ENCODE measurements around the gene CCL26.

CCL26 gene

GRCh38 chr7:75814407-75814947 is 42.5 kb upstream of the CCL26 start:
- no peak for TF ChIP-seq CTCF (IDR thresholded peaks at IDR 0.05; ENCODE audit: low read depth, low read length)
- DNase-seq (ENCODE audit: extremely low read depth, low read depth), result no peak

- no peak for TF ChIP-seq CTCF (IDR thresholded peaks at IDR 0.05; ENCODE audit: low read depth, low read length)
- DNase-seq (ENCODE audit: extremely low read depth, low read depth), result no peak
Observed at GRCh38 chr7:75813781-75814236, 41.8 kb upstream of the CCL26 start, which contains the start of gene CCL24. Gene CCL24 (minus strand): TSS chr7:75813806. CDS start chr7:75813715, 91 bp downstream.

GRCh38 chr7:75813084-75813483 is 41.1 kb upstream of the CCL26 start:
- DNase-seq (ENCODE audit: extremely low read depth, low read depth), result no peak
- TF ChIP-seq CTCF (IDR thresholded peaks at IDR 0.05; ENCODE audit: low read depth, low read length), result no peak

GRCh38 chr7:75811894-75812678 is 40.1 kb upstream of the CCL26 start:
- no peak for TF ChIP-seq CTCF (IDR thresholded peaks at IDR 0.05; ENCODE audit: low read depth, low read length)
- no peak for DNase-seq (ENCODE audit: extremely low read depth, low read depth)

GRCh38 chr7:75809396-75809795 is 37.4 kb upstream of the CCL26 start:
- TF ChIP-seq CTCF (IDR thresholded peaks at IDR 0.05; ENCODE audit: low read depth, low read length), result no peak
- DNase-seq (ENCODE audit: extremely low read depth, low read depth), result no peak

GRCh38 chr7:75808106-75808505 is 36.1 kb upstream of the CCL26 start:
- no peak for TF ChIP-seq CTCF (IDR thresholded peaks at IDR 0.05; ENCODE audit: low read depth, low read length)
- no peak for DNase-seq (ENCODE audit: extremely low read depth, low read depth)

GRCh38 chr7:75807452-75807851 is 35.4 kb upstream of the CCL26 start:
- TF ChIP-seq CTCF (IDR thresholded peaks at IDR 0.05; ENCODE audit: low read depth, low read length), result no peak

More at GRCh38 chr7:75807452-75807851, 35.4 kb upstream of the CCL26 start:
- DNase-seq (ENCODE audit: extremely low read depth, low read depth), result no peak

Data from AG09319 (cell line).